ENCODE data around the gene SCN8A.

Gene SCN8A

GRCh38 chr12:51744957-51745356 lies 153.9 kb downstream of the SCN8A start:
- H3K4me3 ChIP-seq (ENCODE audit: extremely low read depth, insufficient read depth, low read length, poor library complexity, severe bottlenecking), result no peak overlapping the region
- H3K27ac ChIP-seq (ENCODE audit: low read depth, low read length, severe bottlenecking), result no peak overlapping the region
- no peaks in the 10 kb centered on the region for H3K4me1 ChIP-seq (ENCODE audit: control insufficient read depth, insufficient read depth, low read length, poor library complexity, severe bottlenecking)
- WGBS, 2 experiments (ENCODE audit: insufficient coverage in 2 of 2), result no CpG with 5 or more reads among the region's 1 CpG
- H3K36me3 ChIP-seq (ENCODE audit: control insufficient read depth, insufficient read depth, low read length), result no peaks in the 10 kb centered on the region
- H3K9me3 ChIP-seq (ENCODE audit: control insufficient read depth, low read length), result no peaks in the 10 kb centered on the region

- H3K9me3 ChIP-seq (ENCODE audit: control insufficient read depth, low read length), result no peaks in the 10 kb centered on the region
- H3K27ac ChIP-seq (ENCODE audit: low read depth, low read length, severe bottlenecking), result no peak overlapping the region
- no peaks in the 10 kb centered on the region for H3K4me1 ChIP-seq (ENCODE audit: control insufficient read depth, insufficient read depth, low read length, poor library complexity, severe bottlenecking)
- H3K36me3 ChIP-seq (ENCODE audit: control insufficient read depth, insufficient read depth, low read length), result no peaks in the 10 kb centered on the region
- 95 to 100% methylated on average over 3 of the region's 4 CpGs for WGBS, 2 experiments (ENCODE audit: insufficient coverage in 2 of 2)
- H3K4me3 ChIP-seq (ENCODE audit: extremely low read depth, insufficient read depth, low read length, poor library complexity, severe bottlenecking), result no peak overlapping the region
These were observed 155.4 kb downstream of the SCN8A start for GRCh38 chr12:51746416-51746815.

GRCh38 chr12:51748235-51748634 lies 157.2 kb downstream of the SCN8A start:
- Histone ChIP-seq H3K36me3 (ENCODE audit: control insufficient read depth, insufficient read depth, low read length) (no peaks in the 10 kb centered on the region), H3K27ac (ENCODE audit: low read depth, low read length, severe bottlenecking) (no peak overlapping the region), H3K4me3 (ENCODE audit: extremely low read depth, insufficient read depth, low read length, poor library complexity, severe bottlenecking) (no peak overlapping the region), H3K9me3 (ENCODE audit: control insufficient read depth, low read length) (no peaks in the 10 kb centered on the region), H3K4me1 (ENCODE audit: control insufficient read depth, insufficient read depth, low read length, poor library complexity, severe bottlenecking) (no peaks in the 10 kb centered on the region)
- WGBS, 2 experiments (ENCODE audit: insufficient coverage in 2 of 2), result 90% methylated on average over 2 of the region's 3 CpGs; no CpG with 5 or more reads in 1 of the 2 experiments

- 88 to 95% methylated on average over 4 to 5 of the region's 10 CpGs for WGBS, 2 experiments (ENCODE audit: insufficient coverage in 2 of 2)
- Histone ChIP-seq H3K27ac (ENCODE audit: low read depth, low read length, severe bottlenecking) (no peak overlapping the region), H3K9me3 (ENCODE audit: control insufficient read depth, low read length) (no peaks in the 10 kb centered on the region), H3K36me3 (ENCODE audit: control insufficient read depth, insufficient read depth, low read length) (no peaks in the 10 kb centered on the region), H3K4me3 (ENCODE audit: extremely low read depth, insufficient read depth, low read length, poor library complexity, severe bottlenecking) (no peak overlapping the region), H3K4me1 (ENCODE audit: control insufficient read depth, insufficient read depth, low read length, poor library complexity, severe bottlenecking) (no peaks in the 10 kb centered on the region)
These were observed 158.4 kb downstream of the SCN8A start for GRCh38 chr12:51749206-51749985.

- H3K4me1 ChIP-seq (ENCODE audit: control insufficient read depth, insufficient read depth, low read length, poor library complexity, severe bottlenecking), result no peaks in the 10 kb centered on the region
- H3K4me3 ChIP-seq (ENCODE audit: extremely low read depth, insufficient read depth, low read length, poor library complexity, severe bottlenecking), result no peak overlapping the region
- no peaks in the 10 kb centered on the region for H3K36me3 ChIP-seq (ENCODE audit: control insufficient read depth, insufficient read depth, low read length)
- H3K27ac ChIP-seq (ENCODE audit: low read depth, low read length, severe bottlenecking), result no peak overlapping the region
- 79 to 86% methylated on average over 1 of the region's 1 CpG for WGBS, 2 experiments (ENCODE audit: insufficient coverage in 2 of 2)
- no peaks in the 10 kb centered on the region for H3K9me3 ChIP-seq (ENCODE audit: control insufficient read depth, low read length)
These were observed 158.9 kb downstream of the SCN8A start for GRCh38 chr12:51749986-51750317.

- Histone ChIP-seq H3K27ac (ENCODE audit: low read depth, low read length, severe bottlenecking) (no peak overlapping the region), H3K36me3 (ENCODE audit: control insufficient read depth, insufficient read depth, low read length) (no peaks in the 10 kb centered on the region), H3K4me1 (ENCODE audit: control insufficient read depth, insufficient read depth, low read length, poor library complexity, severe bottlenecking) (no peaks in the 10 kb centered on the region), H3K4me3 (ENCODE audit: extremely low read depth, insufficient read depth, low read length, poor library complexity, severe bottlenecking) (no peak overlapping the region), H3K9me3 (ENCODE audit: control insufficient read depth, low read length) (no peaks in the 10 kb centered on the region)
- WGBS, 2 experiments (ENCODE audit: insufficient coverage in 2 of 2), result 83 to 100% methylated on average over 1 of the region's 2 CpGs
These were observed 160.6 kb downstream of the SCN8A start for GRCh38 chr12:51751661-51752060.

- 78 to 91% methylated on average over 1 to 2 of the region's 2 CpGs for WGBS, 2 experiments (ENCODE audit: insufficient coverage in 2 of 2)
- H3K27ac ChIP-seq (ENCODE audit: low read depth, low read length, severe bottlenecking), result no peak overlapping the region
These were observed 161.3 kb downstream of the SCN8A start for GRCh38 chr12:51752234-51752889.

GRCh38 chr12:51753980-51754675 lies 163.1 kb downstream of the SCN8A start:
- H3K4me1 ChIP-seq (ENCODE audit: control insufficient read depth, insufficient read depth, low read length, poor library complexity, severe bottlenecking), result no peaks in the 10 kb centered on the region
- no peak overlapping the region for H3K27ac ChIP-seq (ENCODE audit: low read depth, low read length, severe bottlenecking)
- H3K36me3 ChIP-seq (ENCODE audit: control insufficient read depth, insufficient read depth, low read length), result no peaks in the 10 kb centered on the region

More at GRCh38 chr12:51752234-51752889, 161.3 kb downstream of the SCN8A start:
- Histone ChIP-seq H3K4me1 (ENCODE audit: control insufficient read depth, insufficient read depth, low read length, poor library complexity, severe bottlenecking) (no peaks in the 10 kb centered on the region), H3K4me3 (ENCODE audit: extremely low read depth, insufficient read depth, low read length, poor library complexity, severe bottlenecking) (no peak overlapping the region), H3K9me3 (ENCODE audit: control insufficient read depth, low read length) (no peaks in the 10 kb centered on the region), H3K36me3 (ENCODE audit: control insufficient read depth, insufficient read depth, low read length) (no peaks in the 10 kb centered on the region)

GRCh38 chr12:51755251-51755650 lies 164.2 kb downstream of the SCN8A start:
- H3K4me3 ChIP-seq (ENCODE audit: extremely low read depth, insufficient read depth, low read length, poor library complexity, severe bottlenecking), result no peak overlapping the region
- H3K36me3 ChIP-seq (ENCODE audit: control insufficient read depth, insufficient read depth, low read length), result no peaks in the 10 kb centered on the region
- no peak overlapping the region for H3K27ac ChIP-seq (ENCODE audit: low read depth, low read length, severe bottlenecking)
- 100% methylated on average over 1 of the region's 2 CpGs; no CpG with 5 or more reads in 1 of the 2 experiments for whole genome bisulfite sequencing, 2 experiments (ENCODE audit: insufficient coverage in 2 of 2)
- no peaks in the 10 kb centered on the region for H3K9me3 ChIP-seq (ENCODE audit: control insufficient read depth, low read length)
- no peaks in the 10 kb centered on the region for H3K4me1 ChIP-seq (ENCODE audit: control insufficient read depth, insufficient read depth, low read length, poor library complexity, severe bottlenecking)

More at GRCh38 chr12:51753980-51754675, 163.1 kb downstream of the SCN8A start:
- H3K4me3 ChIP-seq (ENCODE audit: extremely low read depth, insufficient read depth, low read length, poor library complexity, severe bottlenecking), result no peak overlapping the region
- no peaks in the 10 kb centered on the region for H3K9me3 ChIP-seq (ENCODE audit: control insufficient read depth, low read length)

GRCh38 chr12:51759175-51759574 lies 168.1 kb downstream of the SCN8A start:
- Histone ChIP-seq H3K4me3 (ENCODE audit: extremely low read depth, insufficient read depth, low read length, poor library complexity, severe bottlenecking) (no peak overlapping the region), H3K27ac (ENCODE audit: low read depth, low read length, severe bottlenecking) (no peak overlapping the region), H3K9me3 (ENCODE audit: control insufficient read depth, low read length) (no peaks in the 10 kb centered on the region), H3K4me1 (ENCODE audit: control insufficient read depth, insufficient read depth, low read length, poor library complexity, severe bottlenecking) (no peaks in the 10 kb centered on the region), H3K36me3 (ENCODE audit: control insufficient read depth, insufficient read depth, low read length) (no peaks in the 10 kb centered on the region)

GRCh38 chr12:51759695-51760094 lies 168.7 kb downstream of the SCN8A start:
- no peaks in the 10 kb centered on the region for H3K36me3 ChIP-seq (ENCODE audit: control insufficient read depth, insufficient read depth, low read length)
- no peak overlapping the region for H3K27ac ChIP-seq (ENCODE audit: low read depth, low read length, severe bottlenecking)
- no peaks in the 10 kb centered on the region for H3K9me3 ChIP-seq (ENCODE audit: control insufficient read depth, low read length)
- H3K4me1 ChIP-seq (ENCODE audit: control insufficient read depth, insufficient read depth, low read length, poor library complexity, severe bottlenecking), result no peaks in the 10 kb centered on the region
- no peak overlapping the region for H3K4me3 ChIP-seq (ENCODE audit: extremely low read depth, insufficient read depth, low read length, poor library complexity, severe bottlenecking)

Measured in mesodermal cell (in vitro differentiated cells).